Right cardiac atrium (tissue), 5 donors: ENCODE data around the gene MLF1. TPM values are rescaled to one million over a fixed set of nuclear protein-coding genes. Genes with fewer than 3 reads are reported as not detected.
A peak's percentile ranks its signal among the peaks of the same experiment; 100 is the strongest.

Experiments used
- ATAC-seq, 2 donors: fragments of 200-7000 bp; cut with Tn5 transposase; one replicate each; pipeline versions ENCODE4 v1.8.0 to v1.9.1; 2020; ENCODE audit warnings: moderate library complexity in 2 of 2, mild to moderate bottlenecking in 1 of 2
- DNase-seq, 3 donors: peaks; one replicate each; pipeline ENCODE4 v3.0.0-alpha.2; 2020
- H3K27ac ChIP-seq: one replicate; pipeline ENCODE4 v1.5.1; 2013; ENCODE audit warnings: mild to moderate bottlenecking, low read length, control low read depth, moderate library complexity
- H3K27me3 ChIP-seq: one replicate; pipeline ENCODE4 v1.6.1; 2013; ENCODE audit not compliant: control insufficient read depth, insufficient read depth
- H3K4me1 ChIP-seq: one replicate; pipeline ENCODE4 v1.6.1; 2013; ENCODE audit warnings: low read length; ENCODE audit not compliant: control insufficient read depth, insufficient read depth
- H3K4me3 ChIP-seq: one replicate; pipeline ENCODE4 v1.5.1; 2013; ENCODE audit warnings: low read length, control low read depth
- H3K9me3 ChIP-seq: one replicate; pipeline ENCODE4 v1.6.1; 2013; ENCODE audit warnings: low read length; ENCODE audit not compliant: control insufficient read depth
- WGBS: extraction: QIAGEN DNeasy Blood & Tissue Kit; methylation state at CpG from one replicate; pipeline ENCODE4 v1.1.7; 2013; 5-methylcytosine and 5-hydroxymethylcytosine counted together
- intact Hi-C, 4 donors: fragments of 100-400 bp; cut with DNase I; formaldehyde crosslinking; loops; one replicate each; pipeline versions ENCODE4 v1.11.0 to v1.14.0; 2022 to 2023
- polyA plus RNA-seq: library from polyadenylated mRNA; stranded (reverse); fragments of 200-250 nt; gene quantifications from one replicate; pipeline ENCODE4 v1.2.3, GENCODE V29; 2013
- total RNA-seq, 4 donors: library from RNA; stranded (reverse); fragmentation: NEBNext Ultra II Directional; extraction: Animal tissue kit (Norgen Biotek cat#: 25700); gene quantifications; one replicate each; pipeline ENCODE4 v1.2.1, GENCODE V29; 2021
- donor health status: healthy with polysubstance abuse.
- donor health status: DM: no; HTN: yes; CAD: no.
- donor health status: DM: no; HTN: no; CAD: no.
- donor health status: DM: no; HTN: yes; CAD: no; lungs with severe emphysema.
- donor health status: DM: yes; HTN: yes; CAD: no.

MLF1 gene
- total and polyA plus RNA-seq, 5 donors: 242 to 355 (median 271) TPM

DNA sequence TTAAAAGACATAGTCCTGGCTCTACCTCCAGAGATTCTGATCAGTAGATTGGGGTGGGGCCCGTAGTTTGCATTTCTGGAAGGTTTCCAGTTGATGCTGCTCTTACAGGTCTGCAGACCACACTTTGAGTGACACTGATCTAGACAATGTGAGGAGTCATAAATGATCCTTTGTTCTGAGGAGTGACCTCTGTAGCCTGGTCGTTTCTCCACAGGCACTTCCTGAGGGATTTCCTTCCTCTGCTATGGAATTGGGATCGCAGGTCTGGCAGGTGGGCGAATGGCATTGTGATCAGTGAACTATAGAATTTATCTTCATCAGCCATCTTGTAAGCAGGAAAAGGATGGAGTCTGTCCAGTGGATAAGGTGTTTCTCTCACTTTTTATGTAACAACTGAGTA is 78.8 kb downstream of the MLF1 start:
- ATAC-seq: peak; percentile 33 to 69

DNA sequence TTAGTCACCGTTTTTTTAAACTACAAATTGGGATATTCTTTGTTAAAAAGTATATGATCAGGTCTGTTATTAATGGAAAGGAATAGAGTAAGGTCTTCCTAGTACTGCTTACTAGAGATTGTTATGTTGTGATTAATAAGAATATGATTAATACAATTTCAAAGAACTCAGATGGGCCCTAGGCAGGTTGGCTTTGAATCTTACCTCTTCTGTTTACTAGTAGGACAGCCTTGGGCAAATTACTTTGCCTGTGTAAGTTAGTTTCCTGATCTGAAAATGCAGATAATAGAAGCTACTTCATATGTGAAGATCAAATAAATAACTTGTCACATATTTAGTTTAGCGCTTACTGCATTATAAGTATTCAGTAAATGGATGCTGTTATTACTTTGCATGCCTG is 80.2 kb downstream of the MLF1 start:
- WGBS: 94% methylated on average over 2 of the region's 2 CpGs
- intact Hi-C loops: no loop called here
- DNase-seq (no peak), ATAC-seq (no peak)
- Histone ChIP-seq H3K4me3 (no peak overlapping the region), H3K27me3 (no peaks in the 10 kb centered on the region), H3K9me3 (no peaks in the 10 kb centered on the region), H3K27ac (no peak overlapping the region), H3K4me1 (no peaks in the 10 kb centered on the region)

More for the DNA sequence above, 78.8 kb downstream of the MLF1 start:
- Histone ChIP-seq H3K9me3 (no peaks in the 10 kb centered on the region), H3K4me3 (no peak overlapping the region), H3K27me3 (no peaks in the 10 kb centered on the region), H3K4me1 (peaks cover 2% of the 10 kb centered on the region), H3K27ac (no peak overlapping the region)
- intact Hi-C loops: no loop called here
- 58% methylated on average over 4 of the region's 4 CpGs for WGBS
- no peak for DNase-seq

DNA sequence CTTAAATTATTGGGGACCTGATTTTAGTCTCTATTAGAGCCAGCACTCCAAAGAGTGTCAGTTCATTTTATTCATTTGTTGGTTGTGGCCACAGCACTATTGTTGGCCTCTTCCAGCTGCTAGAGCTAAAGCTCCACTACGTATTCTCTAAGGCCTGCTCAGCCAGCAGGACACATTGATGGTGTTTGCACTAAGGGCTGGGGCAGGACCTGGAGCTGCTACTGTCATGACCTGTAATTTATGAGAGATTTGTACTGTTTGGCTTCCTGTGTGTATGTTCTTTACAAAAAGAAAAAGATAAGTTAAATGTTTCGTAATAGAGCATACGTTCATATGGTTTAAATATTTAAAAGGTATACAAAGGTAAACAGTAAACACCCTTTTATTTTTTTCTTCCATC is 81.5 kb downstream of the MLF1 start:
- no peak overlapping the region for H3K27ac ChIP-seq
- H3K4me1 ChIP-seq: no peaks in the 10 kb centered on the region
- H3K4me3 ChIP-seq: no peak overlapping the region
- no peaks in the 10 kb centered on the region for H3K27me3 ChIP-seq
- ATAC-seq (no peak), DNase-seq (no peak)
- intact Hi-C loops: no loop called here
- H3K9me3 ChIP-seq: no peaks in the 10 kb centered on the region
- 88% methylated on average over 3 of the region's 3 CpGs for WGBS

Other genes with a start within 250 kb of the MLF1 start
- 10 to 100 TPM; 41.3 to 51.0 (median 47.2) TPM for gene GFM1, start 73.3 kb downstream of the MLF1 start, total RNA-seq
- 25.2 TPM for gene GFM1, start 73.3 kb downstream of the MLF1 start, polyA plus RNA-seq
- gene LXN, start 101.5 kb downstream of the MLF1 start, total RNA-seq: 10 to 100 TPM in 2 of 4 donors, 1 to 10 TPM in 2; 9.7 to 27.3 (median 10.6) TPM
- gene LXN, start 101.5 kb downstream of the MLF1 start, polyA plus RNA-seq: 10.2 TPM
- 100 to 1,000 TPM in 1 of 4 donors, 10 to 100 TPM in 3; 32.1 to 149 (median 75.0) TPM for gene RARRES1, start 161.3 kb downstream of the MLF1 start, total RNA-seq
- gene RARRES1, start 161.3 kb downstream of the MLF1 start, polyA plus RNA-seq: 25.5 TPM
- 10 to 100 TPM; 33.7 to 50.8 (median 35.5) TPM for gene MFSD1, start 230.9 kb downstream of the MLF1 start, total RNA-seq
- gene MFSD1, start 230.9 kb downstream of the MLF1 start, polyA plus RNA-seq: 21.9 TPM